COLO829 (cell line): Measurements from ENCODE around the gene INPP5B.

ENCODE experiments used
- DNase-seq: peaks from one replicate; pipeline ENCODE4 v3.0.0; 2012; ENCODE audit warnings: low spot score

The INPP5B gene

GRCh38 chr1:37867784-37868183, 79.1 kb downstream of the INPP5B start:
- no peak for DNase-seq

GRCh38 chr1:37866491-37866890, 80.4 kb downstream of the INPP5B start:
- no peak for DNase-seq

DNA sequence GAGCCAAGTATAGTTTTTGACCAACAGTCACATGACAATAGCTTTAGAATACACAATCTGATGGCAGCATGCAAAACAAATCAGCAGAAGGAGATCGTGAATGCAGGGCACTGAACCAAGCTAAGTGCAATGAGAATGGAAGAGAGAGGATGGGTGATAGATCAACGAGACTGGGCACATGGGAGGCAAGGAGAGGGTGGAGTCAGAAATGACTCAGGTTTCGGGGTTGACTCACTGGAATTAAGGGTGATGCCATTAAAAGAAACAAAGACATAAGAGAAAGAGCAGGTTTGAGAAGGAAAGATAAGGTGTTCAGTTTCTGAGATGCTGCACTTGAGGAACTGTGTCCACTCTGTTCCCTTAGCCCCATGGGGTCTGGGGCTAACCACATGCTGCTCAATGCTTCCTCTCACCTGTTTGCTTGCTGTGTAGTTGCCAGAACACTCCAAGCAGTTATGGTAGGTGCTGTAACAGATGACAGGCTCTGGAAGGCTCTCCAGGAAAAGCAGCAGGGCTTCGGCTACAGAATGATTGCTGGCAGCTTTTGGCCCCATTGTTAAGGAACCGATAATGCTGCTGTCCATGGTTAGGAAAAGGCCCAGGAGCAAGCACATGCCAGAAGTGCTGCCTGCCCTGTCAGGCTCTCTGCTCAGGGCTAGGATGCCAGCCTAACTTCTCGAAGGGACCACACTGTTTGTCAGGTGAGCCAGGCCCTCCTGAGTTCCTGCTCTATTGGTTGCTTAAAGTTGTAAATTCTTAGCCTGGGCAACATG, 81.3 kb downstream of the INPP5B start:
- no peak for DNase-seq

DNA sequence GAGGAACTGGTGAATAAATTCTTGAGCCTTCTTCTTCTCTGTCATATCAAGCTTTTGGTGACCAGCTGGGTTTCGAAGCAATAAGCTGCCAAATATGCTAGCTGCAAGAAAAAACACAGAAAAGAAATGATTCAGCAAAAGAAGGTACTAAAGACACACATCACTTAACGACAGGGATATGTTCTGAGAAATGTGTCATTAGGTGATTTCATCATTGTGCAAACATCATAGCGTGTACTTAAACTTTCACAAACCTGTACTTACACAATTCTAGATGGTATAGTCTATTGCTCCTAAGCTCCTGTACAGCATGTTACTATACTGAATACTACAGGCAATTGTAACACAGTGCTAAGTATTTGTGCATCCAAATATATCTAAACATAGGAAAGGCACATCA, 84.5 kb downstream of the INPP5B start:
- no peak for DNase-seq

DNA sequence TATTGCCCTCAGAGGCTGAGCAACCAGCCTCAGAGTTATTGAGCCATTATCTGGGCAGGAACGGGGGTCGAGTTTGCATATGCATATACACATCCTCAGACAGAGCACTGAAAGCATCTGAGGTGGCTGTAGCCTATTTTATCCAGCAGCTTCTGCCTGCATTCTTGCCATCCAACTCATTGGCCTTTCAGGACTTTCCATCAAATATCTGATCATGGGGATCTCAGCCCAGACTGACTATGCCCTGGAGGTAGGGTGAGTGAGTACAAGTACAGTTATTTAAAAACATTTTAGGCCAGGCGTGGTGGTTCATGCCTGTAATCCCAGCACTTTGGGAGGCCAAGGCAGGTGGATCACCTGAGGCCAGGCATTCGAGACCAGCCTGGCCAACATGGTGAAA, 85.7 kb downstream of the INPP5B start:
- DNase-seq = no peak

DNA sequence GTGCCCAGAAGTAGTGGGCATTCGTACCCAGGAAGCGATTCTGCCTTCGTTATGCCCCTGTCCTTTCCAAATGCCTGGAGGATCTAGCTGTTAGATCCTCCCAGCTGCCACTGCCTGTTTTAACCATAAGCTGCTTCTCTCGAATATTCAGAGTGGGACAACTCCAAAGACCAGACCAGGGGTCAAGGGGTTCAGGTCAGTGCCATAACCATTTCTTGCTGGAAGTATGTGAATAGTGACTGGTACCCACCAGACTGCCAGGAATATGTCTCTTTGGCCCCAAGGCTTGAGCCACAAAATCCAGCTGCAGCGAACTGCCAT, 86.5 kb downstream of the INPP5B start:
- no peak for DNase-seq

- DNase-seq = peak; percentile 97
These were observed 87.1 kb downstream of the INPP5B start, which contains the start of gene MTF1 for GRCh38 chr1:37859507-37860345. TSS of gene MTF1 (minus strand) at chr1:37859592. CDS start at chr1:37857658, 1,934 bp downstream.

GRCh38 chr1:37858931-37859506, 87.8 kb downstream of the INPP5B start:
- no peak for DNase-seq

DNA sequence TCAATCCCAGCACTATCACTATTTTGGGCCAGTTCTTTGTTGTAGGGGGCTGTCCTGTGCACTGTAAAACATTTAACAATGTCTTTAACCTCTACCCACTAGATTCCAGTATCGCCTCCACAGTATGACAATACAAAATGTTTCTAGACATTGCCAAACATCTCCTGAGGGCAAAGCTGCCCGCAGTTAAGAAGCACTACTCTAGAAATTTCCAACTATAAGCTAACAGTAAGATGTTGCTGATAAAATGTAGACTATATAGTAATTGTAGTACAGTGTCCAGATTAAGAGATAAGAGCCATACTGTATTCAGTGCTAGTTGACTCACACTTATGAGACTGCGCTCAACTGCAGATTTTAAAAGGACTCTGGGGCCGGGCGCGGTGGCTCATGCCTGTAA, 92.4 kb downstream of the INPP5B start:
- DNase-seq = no peak

GRCh38 chr1:37853157-37853556, 93.7 kb downstream of the INPP5B start:
- DNase-seq = no peak

- DNase-seq = no peak
These were observed 95.1 kb downstream of the INPP5B start for GRCh38 chr1:37851782-37852210.

GRCh38 chr1:37851262-37851661, 95.6 kb downstream of the INPP5B start:
- DNase-seq = no peak

DNA sequence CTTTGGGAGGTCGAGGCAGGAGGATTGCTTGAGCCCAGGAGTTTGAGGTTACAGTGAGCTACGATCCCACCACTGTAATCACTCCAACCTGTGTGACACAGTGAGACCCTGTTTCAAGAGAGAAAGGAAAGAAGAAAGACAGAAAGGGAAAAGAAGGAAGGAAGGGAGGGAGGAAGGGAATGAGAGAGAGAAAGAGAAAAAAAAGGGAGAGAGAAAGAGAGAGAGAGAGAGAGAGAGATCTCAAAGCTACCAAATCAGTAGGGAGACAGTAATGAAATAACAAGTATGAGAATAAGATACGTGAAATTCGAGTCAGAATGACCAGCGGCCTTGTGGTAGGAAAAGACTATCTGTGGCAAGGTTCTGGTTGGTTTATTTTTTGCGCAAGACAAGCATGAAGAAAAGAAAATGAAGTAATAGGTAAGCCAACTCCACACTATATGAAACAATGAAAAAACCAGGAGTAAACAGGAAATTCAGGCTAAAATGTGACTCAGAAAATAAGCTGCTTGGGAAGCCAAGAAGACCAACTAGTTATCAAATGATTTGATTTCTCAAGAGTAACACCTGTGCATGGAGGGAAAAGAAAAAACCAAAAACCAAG, 96.4 kb downstream of the INPP5B start:
- no peak for DNase-seq

DNA sequence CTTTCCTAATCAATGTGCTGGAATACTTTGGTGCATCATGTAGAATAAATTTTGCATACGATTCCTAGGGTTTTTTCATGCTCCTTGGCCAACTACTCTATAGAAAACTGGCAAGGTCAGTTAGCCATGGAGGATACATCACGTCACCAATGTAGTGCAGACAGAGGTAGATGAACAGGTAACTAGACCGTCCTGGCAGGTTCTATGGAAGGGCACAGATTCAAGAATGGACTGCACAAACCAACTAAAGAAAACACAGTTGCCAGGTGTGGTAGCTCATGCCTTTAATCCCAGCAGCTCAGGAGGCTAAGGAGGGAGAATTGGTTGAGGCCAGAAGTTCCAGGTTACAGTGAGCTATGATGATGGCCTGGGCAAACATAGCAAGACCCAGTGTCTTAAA, 97.4 kb downstream of the INPP5B start:
- no peak for DNase-seq

GRCh38 chr1:37846647-37847339, 100.1 kb downstream of the INPP5B start:
- no peak for DNase-seq

DNA sequence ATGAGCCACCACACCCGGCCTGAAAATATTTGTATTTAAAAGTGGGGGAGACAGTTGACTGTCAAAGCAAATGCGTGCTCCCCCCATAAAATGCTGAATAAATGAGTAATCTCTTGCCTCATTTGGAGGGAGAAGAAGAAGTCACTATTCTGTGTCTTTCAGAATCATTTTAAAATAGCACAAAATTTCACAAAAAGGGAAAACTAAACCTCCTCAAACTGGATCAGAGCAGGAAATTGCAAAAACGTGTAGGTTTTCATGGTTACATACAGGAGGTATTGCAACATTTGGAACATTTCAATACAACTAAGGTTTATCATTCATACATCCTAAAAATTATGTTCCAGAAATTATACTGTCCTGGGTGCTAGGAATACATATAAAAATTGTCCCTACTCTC, 101.1 kb downstream of the INPP5B start:
- DNase-seq = no peak

DNA sequence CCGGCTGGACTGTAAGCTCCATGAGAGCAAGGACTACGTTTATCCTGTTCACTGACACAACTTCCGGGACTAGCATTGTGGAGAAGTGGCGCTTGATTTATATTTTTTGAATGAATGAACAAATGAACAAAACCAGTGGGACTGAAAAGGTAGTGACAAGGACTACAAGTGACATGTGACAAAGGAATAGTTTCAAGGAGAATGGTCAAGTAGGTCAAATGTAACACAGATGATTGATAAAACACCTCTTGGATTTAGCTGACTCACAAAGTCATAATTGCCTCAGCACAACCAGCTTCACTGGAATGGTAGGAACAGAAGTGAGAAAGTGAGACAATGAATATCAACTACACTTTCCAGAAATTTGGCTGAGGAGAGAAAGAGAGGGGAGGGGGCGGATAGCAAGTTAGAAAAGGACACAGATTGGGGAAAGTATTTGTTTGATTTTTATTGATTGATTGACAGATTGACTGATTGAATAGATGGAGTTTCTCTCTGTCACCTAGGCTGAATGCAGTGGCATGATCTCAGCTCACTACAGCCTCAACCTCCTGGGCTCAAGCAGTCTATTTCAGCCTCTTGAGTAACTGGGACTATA, 101.7 kb downstream of the INPP5B start:
- no peak for DNase-seq

DNA sequence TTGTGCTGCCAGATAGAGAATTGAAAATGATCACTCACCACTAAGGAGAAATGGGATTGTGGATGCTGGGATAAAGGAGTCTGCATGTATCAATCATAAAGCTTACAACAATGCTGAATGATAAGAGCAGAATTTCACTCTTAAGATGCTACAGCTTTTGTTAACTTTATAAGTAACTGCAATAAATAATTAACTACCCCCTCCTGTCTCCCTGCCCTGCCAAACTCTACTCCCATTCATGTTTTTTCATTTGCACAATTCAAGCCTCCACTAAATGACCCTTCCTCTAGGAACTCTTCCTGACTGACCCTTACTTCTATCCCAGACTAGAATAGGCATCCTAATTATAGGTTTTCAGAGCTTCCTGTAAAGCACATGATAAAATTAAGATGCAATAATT, 102.3 kb downstream of the INPP5B start:
- DNase-seq = no peak

DNA sequence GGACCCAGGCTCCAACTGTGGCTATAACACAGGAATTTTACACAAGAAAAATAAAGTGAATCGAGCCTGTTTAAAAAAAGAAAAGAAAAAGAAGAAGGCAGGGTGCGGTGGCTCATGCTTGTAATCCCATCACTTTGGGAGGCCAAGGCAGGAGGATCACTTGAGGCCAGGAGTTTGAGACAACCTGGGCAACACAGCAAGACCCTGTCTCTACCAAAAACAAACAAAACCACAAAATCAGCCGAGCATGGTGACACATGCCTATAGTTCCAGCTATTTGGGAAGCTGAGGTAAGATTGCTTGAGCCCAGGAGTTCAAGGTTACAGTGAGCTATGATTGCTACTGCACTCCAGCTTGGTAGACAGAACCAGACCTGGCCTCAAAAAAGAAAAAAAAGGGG, 105.2 kb downstream of the INPP5B start:
- no peak for DNase-seq

DNA sequence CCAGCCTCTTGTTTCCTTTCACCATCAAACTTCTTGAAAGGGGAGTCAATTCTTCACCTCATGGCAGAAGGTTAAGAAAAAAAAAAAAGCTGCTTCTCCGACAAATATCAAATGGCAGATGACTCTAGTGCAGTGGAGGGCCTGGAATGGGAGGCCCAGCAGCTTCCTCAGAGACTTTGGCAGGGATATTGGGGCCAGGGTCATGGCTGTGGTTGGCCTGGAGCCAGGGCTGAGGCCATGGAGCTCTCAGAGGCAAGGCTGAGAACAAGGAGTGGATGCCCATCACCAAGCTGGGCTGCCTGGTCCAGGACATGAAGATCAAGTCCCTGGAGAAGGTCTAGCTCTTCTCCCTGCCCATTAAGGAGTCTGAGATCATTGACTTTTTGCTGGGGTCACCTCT, 106.1 kb downstream of the INPP5B start:
- no peak for DNase-seq

- no peak for DNase-seq
These were observed 107.2 kb downstream of the INPP5B start for GRCh38 chr1:37839676-37840075.

GRCh38 chr1:37836788-37837187, 110.1 kb downstream of the INPP5B start:
- DNase-seq = no peak
